ENCODE measurements around the gene EPN1. TPM values are rescaled to one million over a fixed set of nuclear protein-coding genes. Genes with fewer than 3 reads are reported as not detected.

The EPN1 gene
- total RNA-seq, 2 donors from 2014 or later: 148 to 149 TPM

DNA sequence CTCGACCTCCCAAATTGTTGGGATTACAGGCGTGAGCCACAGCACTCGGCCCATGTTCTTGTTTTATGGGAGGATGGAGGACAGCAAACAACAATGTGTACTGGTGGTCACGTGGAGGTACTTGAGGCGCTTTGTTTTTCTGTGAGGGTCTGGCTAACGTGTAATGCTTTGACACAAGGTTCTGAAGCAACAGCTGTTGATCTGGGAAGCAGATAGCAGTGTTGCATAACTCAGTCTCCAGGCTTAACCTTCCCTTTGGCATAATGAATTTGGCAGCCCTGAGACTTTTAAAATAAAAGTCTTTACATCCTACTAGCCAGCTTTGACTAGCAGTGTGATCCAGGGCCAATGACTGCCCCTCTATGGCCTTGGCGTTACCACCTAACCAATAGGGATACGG lies 41.2 kb upstream of the EPN1 start:
- Histone ChIP-seq H3K4me1 (ENCODE audit: control insufficient read depth, insufficient read depth, low read length) (no peaks in the 10 kb centered on the region), H3K9ac (ENCODE audit: extremely low read depth, low read length, poor library complexity, severe bottlenecking) (no peak overlapping the region), H3K27me3 (ENCODE audit: control insufficient read depth, insufficient read depth, low read length, poor library complexity, severe bottlenecking) (no peaks in the 10 kb centered on the region), H3K4me3 (ENCODE audit: low read length) (peak overlapping the region; percentile 93), H3K27ac (ENCODE audit: low read depth, low read length) (no peak overlapping the region), H3K9me3 (ENCODE audit: control insufficient read depth, low read length) (no peaks in the 10 kb centered on the region), H3K36me3 (ENCODE audit: control insufficient read depth, insufficient read depth, low read length) (peaks cover 4% of the 10 kb centered on the region)
- Mint-ChIP-seq H3K27me3 (ENCODE audit: insufficient read depth) (peaks cover 2% of the 10 kb centered on the region), H3K4me1 (peaks cover 21% of the 10 kb centered on the region), H3K4me3 (no peak overlapping the region), H3K27ac (no peak overlapping the region), H3K9me3 (peaks cover 2% of the 10 kb centered on the region), H3K36me3 (ENCODE audit: low read depth) (peaks cover 13% of the 10 kb centered on the region)
- TF ChIP-seq, protein P1, sequence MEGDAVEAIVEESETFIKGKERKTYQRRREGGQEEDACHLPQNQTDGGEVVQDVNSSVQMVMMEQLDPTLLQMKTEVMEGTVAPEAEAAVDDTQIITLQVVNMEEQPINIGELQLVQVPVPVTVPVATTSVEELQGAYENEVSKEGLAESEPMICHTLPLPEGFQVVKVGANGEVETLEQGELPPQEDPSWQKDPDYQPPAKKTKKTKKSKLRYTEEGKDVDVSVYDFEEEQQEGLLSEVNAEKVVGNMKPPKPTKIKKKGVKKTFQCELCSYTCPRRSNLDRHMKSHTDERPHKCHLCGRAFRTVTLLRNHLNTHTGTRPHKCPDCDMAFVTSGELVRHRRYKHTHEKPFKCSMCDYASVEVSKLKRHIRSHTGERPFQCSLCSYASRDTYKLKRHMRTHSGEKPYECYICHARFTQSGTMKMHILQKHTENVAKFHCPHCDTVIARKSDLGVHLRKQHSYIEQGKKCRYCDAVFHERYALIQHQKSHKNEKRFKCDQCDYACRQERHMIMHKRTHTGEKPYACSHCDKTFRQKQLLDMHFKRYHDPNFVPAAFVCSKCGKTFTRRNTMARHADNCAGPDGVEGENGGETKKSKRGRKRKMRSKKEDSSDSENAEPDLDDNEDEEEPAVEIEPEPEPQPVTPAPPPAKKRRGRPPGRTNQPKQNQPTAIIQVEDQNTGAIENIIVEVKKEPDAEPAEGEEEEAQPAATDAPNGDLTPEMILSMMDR (conservative IDR thresholded peaks at IDR 0.05): no peak
- no peak for DNase-seq
- 89 to 93% methylated on average over 8 of the region's 8 CpGs for WGBS, 2 experiments (ENCODE audit: insufficient coverage in 1 of 2, insufficient read length in 1 of 2)

GRCh38 chr19:55635334-55635717 lies 39.7 kb upstream of the EPN1 start:
- Mint-ChIP-seq H3K36me3 (ENCODE audit: low read depth) (peaks cover 18% of the 10 kb centered on the region), H3K27me3 (ENCODE audit: insufficient read depth) (no peaks in the 10 kb centered on the region)

DNA sequence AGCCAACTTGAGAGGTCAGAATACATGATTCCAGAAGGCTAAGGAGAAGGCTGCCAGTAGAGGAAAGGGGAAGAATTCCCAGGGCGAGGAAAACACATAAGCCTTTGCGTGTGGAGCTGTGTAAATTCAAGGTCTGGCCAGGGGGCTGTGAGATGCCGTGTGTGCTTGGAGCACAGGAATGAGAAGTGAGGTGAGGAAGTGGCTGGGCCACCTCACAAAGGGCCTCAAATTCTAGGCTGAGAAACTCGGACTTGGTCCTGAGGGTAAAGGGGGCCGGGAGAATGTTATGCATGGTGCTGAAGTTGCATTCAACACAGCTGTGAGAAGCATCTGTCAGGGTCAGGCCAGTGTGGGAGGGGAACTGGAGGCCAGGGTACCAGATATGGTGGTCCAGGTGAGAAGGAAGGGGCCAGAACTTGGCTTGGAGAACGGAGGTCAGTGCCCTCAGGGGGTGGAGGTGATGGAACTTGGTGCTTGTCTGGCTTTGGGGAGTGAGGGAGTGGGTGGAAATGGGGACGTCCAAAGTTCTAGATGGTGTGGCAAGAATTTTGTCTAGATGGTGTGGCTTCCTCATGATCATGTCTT lies 39.1 kb upstream of the EPN1 start:
- H3K36me3 ChIP-seq (ENCODE audit: control insufficient read depth, insufficient read depth, low read length): peaks cover 4% of the 10 kb centered on the region
- peak overlapping the region; percentile 93 for H3K4me3 ChIP-seq (ENCODE audit: low read length)
- TF ChIP-seq, protein P1 (conservative IDR thresholded peaks at IDR 0.05): no peak
- H3K27ac ChIP-seq (ENCODE audit: low read depth, low read length): no peak overlapping the region
- H3K4me1 ChIP-seq (ENCODE audit: control insufficient read depth, insufficient read depth, low read length): no peaks in the 10 kb centered on the region
- H3K27me3 ChIP-seq (ENCODE audit: control insufficient read depth, insufficient read depth, low read length, poor library complexity, severe bottlenecking): no peaks in the 10 kb centered on the region
- peaks cover 23% of the 10 kb centered on the region for H3K4me1 Mint-ChIP-seq
- peaks cover 5% of the 10 kb centered on the region for H3K9me3 Mint-ChIP-seq
- 84 to 86% methylated on average over 7 of the region's 7 CpGs for WGBS, 2 experiments (ENCODE audit: insufficient coverage in 1 of 2, insufficient read length in 1 of 2)
- peak overlapping the region; percentile 96 for H3K4me3 Mint-ChIP-seq
- H3K27ac Mint-ChIP-seq: peak overlapping the region; percentile 99
- peaks cover 18% of the 10 kb centered on the region for H3K36me3 Mint-ChIP-seq (ENCODE audit: low read depth)
- peak overlapping the region; percentile 90 for H3K9ac ChIP-seq (ENCODE audit: extremely low read depth, low read length, poor library complexity, severe bottlenecking)
- H3K27me3 Mint-ChIP-seq (ENCODE audit: insufficient read depth): no peaks in the 10 kb centered on the region
- H3K9me3 ChIP-seq (ENCODE audit: control insufficient read depth, low read length): no peaks in the 10 kb centered on the region
- DNase-seq: no peak

More at GRCh38 chr19:55635334-55635717, 39.7 kb upstream of the EPN1 start:
- Histone ChIP-seq H3K36me3 (ENCODE audit: control insufficient read depth, insufficient read depth, low read length) (peaks cover 4% of the 10 kb centered on the region), H3K9me3 (ENCODE audit: control insufficient read depth, low read length) (no peaks in the 10 kb centered on the region), H3K9ac (ENCODE audit: extremely low read depth, low read length, poor library complexity, severe bottlenecking) (peak overlapping the region; percentile 90), H3K4me3 (ENCODE audit: low read length) (peak overlapping the region; percentile 93), H3K4me1 (ENCODE audit: control insufficient read depth, insufficient read depth, low read length) (no peaks in the 10 kb centered on the region), H3K27me3 (ENCODE audit: control insufficient read depth, insufficient read depth, low read length, poor library complexity, severe bottlenecking) (no peaks in the 10 kb centered on the region), H3K27ac (ENCODE audit: low read depth, low read length) (peak overlapping the region; percentile 62)
- TF ChIP-seq, protein P1 (conservative IDR thresholded peaks at IDR 0.05): no peak
- WGBS, 2 experiments (ENCODE audit: insufficient coverage in 1 of 2, insufficient read length in 1 of 2): 7 to 11% methylated on average over 5 to 9 of the region's 9 CpGs
- DNase-seq: no peak
- Mint-ChIP-seq H3K4me1 (peaks cover 21% of the 10 kb centered on the region), H3K27ac (peak overlapping the region; percentile 99), H3K9me3 (peaks cover 5% of the 10 kb centered on the region), H3K4me3 (peak overlapping the region; percentile 96)
